GM23338 (cell line): ENCODE data around the gene EDEM2. TPM values are rescaled to one million over a fixed set of nuclear protein-coding genes. Genes with fewer than 3 reads are reported as not detected.

Experiments used
- ATAC-seq: fragments of 200-7000 bp; cut with Tn5 transposase; 3 replicates; pipeline ENCODE4 v1.9.1; 2020
- DNase-seq: peaks from one replicate; pipeline ENCODE4 v3.0.0-alpha.2; 2015; ENCODE audit warnings: low spot score
- H2AFZ ChIP-seq: fragments of 200-600 bp; sonication (generic); 2 replicates; pipeline ENCODE4 v1.8.0; 2016; ENCODE audit warnings: antibody characterized with exemption, mild to moderate bottlenecking, moderate library complexity
- H3F3A ChIP-seq: fragments of 200-600 bp; sonication (generic); replicated peaks from 2 replicates; pipeline ENCODE4 v1.8.0; 2017; ENCODE audit warnings: antibody characterized with exemption, mixed run types, low read depth
- H3K27ac ChIP-seq: fragments of 200-600 bp; sonication (generic); 2 replicates; pipeline ENCODE4 v1.6.1; 2016; ENCODE audit warnings: low read depth
- H3K27me3 ChIP-seq: fragments of 200-600 bp; sonication (generic); 2 replicates; pipeline ENCODE4 v1.8.0; 2016; ENCODE audit warnings: mild to moderate bottlenecking, mixed run types, moderate library complexity; ENCODE audit not compliant: insufficient read depth
- H3K36me3 ChIP-seq: fragments of 200-600 bp; sonication (generic); 2 replicates; pipeline ENCODE4 v1.8.0; 2016; ENCODE audit warnings: mild to moderate bottlenecking; ENCODE audit not compliant: insufficient read depth
- H3K4me1 ChIP-seq: fragments of 200-600 bp; sonication (generic); 2 replicates; pipeline ENCODE4 v1.8.0; 2016; ENCODE audit warnings: mild to moderate bottlenecking, moderate library complexity; ENCODE audit not compliant: insufficient read depth
- H3K4me2 ChIP-seq: fragments of 200-600 bp; sonication (generic); 2 replicates; pipeline ENCODE4 v1.7.1; 2017; ENCODE audit warnings: mixed run types
- H3K4me3 ChIP-seq: fragments of 200-600 bp; sonication (generic); 2 replicates; pipeline ENCODE4 v1.6.1; 2016; ENCODE audit warnings: mixed run types
- H3K79me2 ChIP-seq: fragments of 200-600 bp; sonication (generic); replicated peaks from 2 replicates; pipeline ENCODE4 v1.8.0; 2017; ENCODE audit warnings: mild to moderate bottlenecking; ENCODE audit not compliant: insufficient read depth
- H3K9me2 ChIP-seq: fragments of 200-600 bp; sonication (generic); 2 replicates; pipeline ENCODE4 v1.8.0; 2017; ENCODE audit not compliant: insufficient read depth
- H4K20me1 ChIP-seq: fragments of 200-600 bp; sonication (generic); replicated peaks from 2 replicates; pipeline ENCODE4 v1.8.0; 2017; ENCODE audit warnings: mild to moderate bottlenecking; ENCODE audit not compliant: insufficient read depth
- H3K27ac Mint-ChIP-seq: 2 replicates; pipeline ENCODE4 v1.8.0; 2020; ENCODE audit warnings: inconsistent platforms, mild to moderate bottlenecking, moderate library complexity, mixed read lengths
- H3K27me3 Mint-ChIP-seq: 3 replicates; pipeline ENCODE4 v1.8.0; 2022; ENCODE audit warnings: low read depth, mild to moderate bottlenecking, moderate library complexity, mixed read lengths, inconsistent platforms; ENCODE audit not compliant: insufficient read depth, poor library complexity
- H3K36me3 Mint-ChIP-seq: 3 replicates; pipeline ENCODE4 v1.8.0; 2021; ENCODE audit warnings: low read depth, mild to moderate bottlenecking, inconsistent platforms, moderate library complexity, mixed read lengths
- H3K4me1 Mint-ChIP-seq: 3 replicates; pipeline ENCODE4 v1.8.0; 2020; ENCODE audit warnings: mild to moderate bottlenecking, inconsistent platforms, mixed read lengths
- H3K4me3 Mint-ChIP-seq: 3 replicates; pipeline ENCODE4 v1.8.0; 2021; ENCODE audit warnings: moderate library complexity, mild to moderate bottlenecking, inconsistent platforms, mixed read lengths
- H3K9me3 Mint-ChIP-seq: 3 replicates; pipeline ENCODE4 v1.8.0; 2020; ENCODE audit warnings: moderate library complexity, mild to moderate bottlenecking, inconsistent platforms, mixed read lengths
- EZH2 ChIP-seq: fragments of 200-600 bp; sonication (generic); IDR thresholded peaks from one replicate; pipeline ENCODE4 v1.8.0; 2017; ENCODE audit warnings: antibody characterized with exemption, mild to moderate bottlenecking, low read depth; ENCODE audit not compliant: unreplicated experiment
- EZH2phosphoT487 ChIP-seq: fragments of 200-600 bp; sonication (generic); IDR thresholded peaks from one replicate; pipeline ENCODE4 v1.8.1; 2018; ENCODE audit warnings: antibody characterized with exemption; ENCODE audit not compliant: unreplicated experiment
- JUNB ChIP-seq: IDR thresholded peaks from one replicate; pipeline ENCODE4 v1.6.1; 2016; ENCODE audit warnings: antibody characterized with exemption; ENCODE audit not compliant: unreplicated experiment
- NANOG ChIP-seq: IDR thresholded peaks from 2 replicates; pipeline ENCODE4 v1.6.1; 2016; ENCODE audit warnings: antibody characterized with exemption, borderline replicate concordance
- STAT1 ChIP-seq: IDR thresholded peaks from one replicate; pipeline ENCODE4 v1.6.1; 2016; ENCODE audit warnings: antibody characterized with exemption; ENCODE audit not compliant: unreplicated experiment
- ZNF114 ChIP-seq: fragments of 250-450 bp; sonication (Bioruptor Pico); IDR thresholded peaks from 2 replicates; pipeline ENCODE4 v1.5.0; 2020; ENCODE audit warnings: mild to moderate bottlenecking, moderate library complexity
- polyA plus RNA-seq: library from polyadenylated mRNA; unstranded; fragments of >200 nt; fragmentation: Nextera tagmentation; extraction: Ambion mirVana; gene quantifications from 2 replicates; pipeline ENCODE4 v1.2.1, GENCODE V29; 2016
- total RNA-seq: library from RNA; depleted of rRNA; stranded (reverse); fragments of >200 nt; shearing (Covaris generic); gene quantifications from 2 replicates; pipeline ENCODE4 v1.2.3, GENCODE V29; 2014
- TF ChIP-seq, protein P1 (sequence below), 2 experiments: fragments of 200-600 bp in 1 of 2; sonication (generic) in 1 of 2; conservative IDR thresholded peaks; 2 replicates each; pipeline versions ENCODE4 v1.5.1 to v1.6.1; 2016 to 2017; ENCODE audit warnings: antibody characterized with exemption in 2 of 2, low read depth in 2 of 2, mild to moderate bottlenecking in 2 of 2, moderate library complexity in 1 of 2
- TF ChIP-seq, protein P2 (sequence below): IDR thresholded peaks from 2 replicates; pipeline ENCODE4 v1.6.1; 2016; ENCODE audit warnings: antibody characterized with exemption

Gene EDEM2
- total and polyA plus RNA-seq, 2 experiments from 2014 or later, result 13.9 to 25.3 TPM

DNA sequence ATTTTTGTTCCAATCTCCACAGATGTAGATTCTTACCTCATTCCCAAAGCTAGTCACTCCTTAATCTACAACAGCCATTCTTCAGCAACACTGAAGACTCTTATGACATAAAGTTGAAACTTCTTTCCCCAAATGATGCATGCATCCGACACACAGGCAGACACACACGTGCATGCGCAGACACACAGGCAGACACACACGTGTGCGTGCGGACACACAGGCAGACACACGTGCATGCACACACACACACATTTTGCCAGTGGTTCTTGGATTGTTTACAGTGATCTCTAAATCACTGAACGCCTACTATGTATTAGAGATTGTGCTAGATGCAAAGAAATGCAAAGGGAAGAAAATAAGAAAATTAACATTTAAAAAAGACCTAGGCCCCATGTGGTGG, 45.5 kb downstream of the EDEM2 start (continued):
- TF ChIP-seq JUNB, result no peak
- TF ChIP-seq, protein P1, sequence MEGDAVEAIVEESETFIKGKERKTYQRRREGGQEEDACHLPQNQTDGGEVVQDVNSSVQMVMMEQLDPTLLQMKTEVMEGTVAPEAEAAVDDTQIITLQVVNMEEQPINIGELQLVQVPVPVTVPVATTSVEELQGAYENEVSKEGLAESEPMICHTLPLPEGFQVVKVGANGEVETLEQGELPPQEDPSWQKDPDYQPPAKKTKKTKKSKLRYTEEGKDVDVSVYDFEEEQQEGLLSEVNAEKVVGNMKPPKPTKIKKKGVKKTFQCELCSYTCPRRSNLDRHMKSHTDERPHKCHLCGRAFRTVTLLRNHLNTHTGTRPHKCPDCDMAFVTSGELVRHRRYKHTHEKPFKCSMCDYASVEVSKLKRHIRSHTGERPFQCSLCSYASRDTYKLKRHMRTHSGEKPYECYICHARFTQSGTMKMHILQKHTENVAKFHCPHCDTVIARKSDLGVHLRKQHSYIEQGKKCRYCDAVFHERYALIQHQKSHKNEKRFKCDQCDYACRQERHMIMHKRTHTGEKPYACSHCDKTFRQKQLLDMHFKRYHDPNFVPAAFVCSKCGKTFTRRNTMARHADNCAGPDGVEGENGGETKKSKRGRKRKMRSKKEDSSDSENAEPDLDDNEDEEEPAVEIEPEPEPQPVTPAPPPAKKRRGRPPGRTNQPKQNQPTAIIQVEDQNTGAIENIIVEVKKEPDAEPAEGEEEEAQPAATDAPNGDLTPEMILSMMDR (conservative IDR thresholded peaks at IDR 0.05; ENCODE audit: low read depth in 2 of 2), result no peak
- TF ChIP-seq, protein P2, sequence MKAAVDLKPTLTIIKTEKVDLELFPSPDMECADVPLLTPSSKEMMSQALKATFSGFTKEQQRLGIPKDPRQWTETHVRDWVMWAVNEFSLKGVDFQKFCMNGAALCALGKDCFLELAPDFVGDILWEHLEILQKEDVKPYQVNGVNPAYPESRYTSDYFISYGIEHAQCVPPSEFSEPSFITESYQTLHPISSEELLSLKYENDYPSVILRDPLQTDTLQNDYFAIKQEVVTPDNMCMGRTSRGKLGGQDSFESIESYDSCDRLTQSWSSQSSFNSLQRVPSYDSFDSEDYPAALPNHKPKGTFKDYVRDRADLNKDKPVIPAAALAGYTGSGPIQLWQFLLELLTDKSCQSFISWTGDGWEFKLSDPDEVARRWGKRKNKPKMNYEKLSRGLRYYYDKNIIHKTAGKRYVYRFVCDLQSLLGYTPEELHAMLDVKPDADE, result no peak
- TF ChIP-seq STAT1, result no peak
- TF ChIP-seq NANOG, result no peak
- TF ChIP-seq ZNF114 (CRISPR knock-in tag), result no peak

DNA sequence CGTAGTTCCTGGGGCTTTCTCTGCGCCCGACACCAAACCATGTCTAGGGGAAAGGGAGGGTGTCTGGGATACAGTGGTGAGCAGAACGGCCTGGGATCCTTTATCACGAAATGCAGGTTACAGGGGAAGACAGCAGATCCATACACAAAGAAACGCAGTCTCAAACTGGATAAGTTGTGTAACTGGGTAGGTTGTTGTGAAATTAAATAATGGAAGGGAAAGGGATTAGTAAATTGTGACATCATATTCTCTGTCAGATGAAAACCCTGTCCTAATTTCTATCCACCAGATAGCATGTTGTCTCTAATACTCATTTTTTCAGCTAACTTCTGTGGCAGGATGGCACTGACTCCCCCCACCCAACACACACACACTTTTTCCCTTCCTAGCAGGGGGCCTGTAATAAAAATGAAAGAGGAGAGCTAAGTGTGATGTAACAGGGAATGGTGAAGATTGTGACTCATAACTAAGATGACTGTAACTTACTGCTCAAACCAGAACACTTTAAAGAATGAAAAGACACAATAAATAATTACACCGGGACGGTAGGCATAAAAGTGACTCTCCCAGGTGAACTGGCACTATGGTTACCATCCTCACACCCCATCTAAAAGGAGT, 53.8 kb downstream of the EDEM2 start:
- peaks cover 3% of the 10 kb centered on the region; the same call in 1 of the 3 replicates for H3K9me3 Mint-ChIP-seq
- ATAC-seq, result no peak
- H3K36me3 Mint-ChIP-seq, result peaks cover 5% of the 10 kb centered on the region; the same call in 2 of the 3 replicates
- no peaks in the 10 kb centered on the region for H3K36me3 ChIP-seq
- peaks cover 3% of the 10 kb centered on the region for H3K27me3 Mint-ChIP-seq
- TF ChIP-seq EZH2, result no peak
- TF ChIP-seq, protein P2, result no peak
- TF ChIP-seq EZH2phosphoT487, result no peak
- TF ChIP-seq NANOG, result no peak
- H3K27me3 ChIP-seq, result no peaks in the 10 kb centered on the region
- H3K4me3 Mint-ChIP-seq, result peak overlapping the region; percentile 85
- peaks cover 38% of the 10 kb centered on the region for H3K79me2 ChIP-seq
- DNase-seq, result no peak
- peaks cover 24% of the 10 kb centered on the region for H3K4me1 Mint-ChIP-seq
- peak overlapping the region; percentile 90 for H2AFZ ChIP-seq
- peak overlapping the region; percentile 98 for H3K27ac Mint-ChIP-seq
- peaks cover 8% of the 10 kb centered on the region for H3F3A ChIP-seq
- peak overlapping the region; percentile 81; the same call in 1 of the 2 replicates for H3K27ac ChIP-seq
- H3K4me3 ChIP-seq, result peak overlapping the region; percentile 87
- H3K4me2 ChIP-seq, result peak overlapping the region; percentile 95
- peaks cover 25% of the 10 kb centered on the region for H3K4me1 ChIP-seq
- peaks cover 14% of the 10 kb centered on the region; the same call in 1 of the 2 replicates for H4K20me1 ChIP-seq
- H3K9me2 ChIP-seq, result no peaks in the 10 kb centered on the region
